ENCODE results near the gene RBMS3.

- TF ChIP-seq EP300 (IDR thresholded peaks at IDR 0.05; ENCODE audit: low read depth) (no peak), CTCF (IDR thresholded peaks at IDR 0.05) (no peak)
Measured at GRCh38 chr3:29585368-29585767, 304.5 kb downstream of the RBMS3 start.
